DOHH2 (cell line): Measurements from ENCODE around the gene PRKCE.

Experiments used
- H3F3A ChIP-seq: fragments of 200-600 bp; sonication (generic), shearing (Covaris generic); 2 replicates; pipeline ENCODE4 v1.6.0; 2016; ENCODE audit warnings: antibody characterized with exemption, mild to moderate bottlenecking; ENCODE audit not compliant: control insufficient read depth, insufficient read depth
- H3K27ac ChIP-seq: fragments of 200-600 bp; sonication (generic); 2 replicates; pipeline ENCODE4 v1.5.1; 2014; ENCODE audit warnings: low read depth, mild to moderate bottlenecking, low read length, moderate library complexity
- H3K27me3 ChIP-seq: fragments of 200-600 bp; sonication (generic); 2 replicates; pipeline ENCODE4 v1.6.1; 2014; ENCODE audit warnings: mild to moderate bottlenecking, low read length, mixed read lengths; ENCODE audit not compliant: control insufficient read depth
- H3K36me3 ChIP-seq: fragments of 200-600 bp; sonication (generic); 2 replicates; pipeline ENCODE4 v1.6.1; 2014; ENCODE audit warnings: mild to moderate bottlenecking, low read length, moderate library complexity, mixed read lengths; ENCODE audit not compliant: control insufficient read depth
- H3K4me1 ChIP-seq: fragments of 200-600 bp; sonication (generic); 2 replicates; pipeline ENCODE4 v1.6.1; 2014; ENCODE audit warnings: mild to moderate bottlenecking, low read length, mixed read lengths; ENCODE audit not compliant: control insufficient read depth
- H3K4me2 ChIP-seq: fragments of 200-600 bp; sonication (generic); 2 replicates; pipeline ENCODE4 v1.6.0; 2014; ENCODE audit warnings: mild to moderate bottlenecking, low read length, moderate library complexity
- H3K4me3 ChIP-seq: fragments of 200-600 bp; sonication (generic); 2 replicates; pipeline ENCODE4 v1.5.1; 2014; ENCODE audit warnings: mild to moderate bottlenecking, low read length, mixed read lengths
- H3K79me2 ChIP-seq: fragments of 200-600 bp; sonication (generic); 2 replicates; pipeline ENCODE4 v1.6.1; 2014; ENCODE audit warnings: mild to moderate bottlenecking, low read length, mixed read lengths; ENCODE audit not compliant: control insufficient read depth
- H3K9me2 ChIP-seq: fragments of 200-600 bp; sonication (generic); replicated peaks from 2 replicates; pipeline ENCODE4 v1.6.1; 2014; ENCODE audit warnings: mild to moderate bottlenecking, low read length, mixed read lengths; ENCODE audit not compliant: control insufficient read depth
- H3K9me3 ChIP-seq: fragments of 200-600 bp; sonication (generic); 2 replicates; pipeline ENCODE4 v1.6.1; 2014; ENCODE audit warnings: antibody characterized with exemption, low read length, mixed read lengths; ENCODE audit not compliant: control insufficient read depth, insufficient read depth
- H4K20me1 ChIP-seq: fragments of 200-600 bp; sonication (generic); 2 replicates; pipeline ENCODE4 v1.6.0; 2014; ENCODE audit warnings: low read depth, mild to moderate bottlenecking, antibody characterized with exemption, low read length, moderate library complexity; ENCODE audit not compliant: control insufficient read depth, insufficient read depth
- EZH2phosphoT487 ChIP-seq: fragments of 200-600 bp; sonication (generic); IDR thresholded peaks from 2 replicates; pipeline ENCODE4 v1.6.1; 2017; ENCODE audit warnings: borderline replicate concordance, mild to moderate bottlenecking, antibody characterized with exemption, low read length, moderate library complexity, mixed read lengths
- TF ChIP-seq, protein P1 (sequence below): fragments of 200-600 bp; sonication (generic); IDR thresholded peaks from one replicate; pipeline ENCODE4 v1.5.1; 2014; ENCODE audit warnings: antibody characterized with exemption, mild to moderate bottlenecking, low read depth, low read length; ENCODE audit not compliant: poor library complexity, severe bottlenecking

Gene PRKCE

DNA sequence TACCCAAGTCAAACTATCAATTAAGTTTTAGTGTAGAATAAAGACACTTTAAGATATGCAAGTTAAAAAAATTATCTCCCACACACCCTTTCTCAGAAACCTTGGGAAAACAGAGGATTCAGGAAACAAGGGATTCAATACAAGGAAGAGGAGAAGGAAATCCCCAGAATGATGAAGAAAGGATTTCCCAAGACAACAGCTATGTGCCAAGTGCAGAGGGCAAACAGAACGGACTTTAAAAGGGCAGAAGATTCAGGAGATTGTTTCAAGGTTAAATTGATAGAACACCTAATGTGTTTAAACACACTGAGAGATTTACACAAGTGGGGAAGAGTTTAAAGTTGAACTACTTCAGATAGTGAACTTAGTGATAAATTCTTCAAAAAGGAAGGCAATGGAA lies 574.3 kb downstream of the PRKCE start:
- no peaks in the 10 kb centered on the region for H3K4me1 ChIP-seq
- no peaks in the 10 kb centered on the region for H3K36me3 ChIP-seq
- H3K9me3 ChIP-seq: no peaks in the 10 kb centered on the region
- H3K27me3 ChIP-seq: peaks cover 28% of the 10 kb centered on the region
- no peak overlapping the region for H3K4me2 ChIP-seq
- H3F3A ChIP-seq: no peaks in the 10 kb centered on the region
- H3K79me2 ChIP-seq: no peaks in the 10 kb centered on the region
- H3K9me2 ChIP-seq: no peaks in the 10 kb centered on the region
- no peak overlapping the region for H3K27ac ChIP-seq
- no peak overlapping the region for H3K4me3 ChIP-seq
- TF ChIP-seq, protein P1, sequence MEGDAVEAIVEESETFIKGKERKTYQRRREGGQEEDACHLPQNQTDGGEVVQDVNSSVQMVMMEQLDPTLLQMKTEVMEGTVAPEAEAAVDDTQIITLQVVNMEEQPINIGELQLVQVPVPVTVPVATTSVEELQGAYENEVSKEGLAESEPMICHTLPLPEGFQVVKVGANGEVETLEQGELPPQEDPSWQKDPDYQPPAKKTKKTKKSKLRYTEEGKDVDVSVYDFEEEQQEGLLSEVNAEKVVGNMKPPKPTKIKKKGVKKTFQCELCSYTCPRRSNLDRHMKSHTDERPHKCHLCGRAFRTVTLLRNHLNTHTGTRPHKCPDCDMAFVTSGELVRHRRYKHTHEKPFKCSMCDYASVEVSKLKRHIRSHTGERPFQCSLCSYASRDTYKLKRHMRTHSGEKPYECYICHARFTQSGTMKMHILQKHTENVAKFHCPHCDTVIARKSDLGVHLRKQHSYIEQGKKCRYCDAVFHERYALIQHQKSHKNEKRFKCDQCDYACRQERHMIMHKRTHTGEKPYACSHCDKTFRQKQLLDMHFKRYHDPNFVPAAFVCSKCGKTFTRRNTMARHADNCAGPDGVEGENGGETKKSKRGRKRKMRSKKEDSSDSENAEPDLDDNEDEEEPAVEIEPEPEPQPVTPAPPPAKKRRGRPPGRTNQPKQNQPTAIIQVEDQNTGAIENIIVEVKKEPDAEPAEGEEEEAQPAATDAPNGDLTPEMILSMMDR: no peak
- TF ChIP-seq EZH2phosphoT487: no peak
- no peaks in the 10 kb centered on the region for H4K20me1 ChIP-seq

DNA sequence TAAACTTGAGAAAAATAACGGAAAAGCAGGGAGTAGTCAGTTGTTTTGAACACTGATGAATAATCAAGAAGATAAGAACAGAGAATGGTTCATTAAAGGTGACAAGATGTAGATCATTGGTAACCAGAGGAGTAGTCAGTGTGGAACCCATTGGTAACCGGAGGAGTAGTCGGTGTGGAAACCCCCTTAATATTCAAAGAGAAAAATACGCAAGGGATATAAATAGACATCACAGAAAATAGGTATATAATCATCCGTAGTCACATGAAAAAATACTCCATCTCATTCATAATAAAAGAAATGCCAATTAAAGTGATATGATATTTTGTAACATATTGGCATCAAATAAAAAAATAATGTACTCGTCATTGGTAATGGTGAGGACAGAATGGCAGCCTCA lies 575.1 kb downstream of the PRKCE start:
- Histone ChIP-seq H3K79me2 (no peaks in the 10 kb centered on the region), H3K27me3 (peaks cover 28% of the 10 kb centered on the region), H3K9me2 (no peaks in the 10 kb centered on the region), H3K9me3 (no peaks in the 10 kb centered on the region), H4K20me1 (no peaks in the 10 kb centered on the region), H3K4me3 (no peak overlapping the region), H3K36me3 (no peaks in the 10 kb centered on the region), H3K27ac (no peak overlapping the region), H3F3A (no peaks in the 10 kb centered on the region), H3K4me1 (no peaks in the 10 kb centered on the region), H3K4me2 (no peak overlapping the region)
- TF ChIP-seq EZH2phosphoT487: no peak
- TF ChIP-seq, protein P1: no peak

DNA sequence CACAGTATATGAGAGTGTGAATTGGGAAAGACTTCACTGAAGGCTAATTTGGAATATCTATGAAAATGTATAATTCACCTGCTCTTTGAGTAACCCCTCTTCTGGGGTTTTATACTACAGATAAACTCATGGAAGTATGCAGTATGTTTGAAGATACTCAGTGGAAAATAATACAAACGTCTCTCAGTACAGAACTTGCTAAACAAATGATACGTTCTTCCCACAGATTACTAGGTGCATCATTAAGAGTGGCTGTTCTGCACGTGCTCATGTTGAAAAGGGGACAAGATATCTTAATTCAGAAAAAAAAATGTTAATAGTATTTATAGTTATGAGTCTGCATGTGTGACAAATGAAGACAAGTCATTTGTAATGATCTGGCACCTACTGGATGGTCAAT lies 575.5 kb downstream of the PRKCE start:
- H3K79me2 ChIP-seq: no peaks in the 10 kb centered on the region
- TF ChIP-seq, protein P1: no peak
- no peak for TF ChIP-seq EZH2phosphoT487
- H3K4me1 ChIP-seq: no peaks in the 10 kb centered on the region
- no peaks in the 10 kb centered on the region for H3K9me2 ChIP-seq
- H4K20me1 ChIP-seq: no peaks in the 10 kb centered on the region
- H3K27ac ChIP-seq: no peak overlapping the region
- H3K9me3 ChIP-seq: no peaks in the 10 kb centered on the region
- H3K27me3 ChIP-seq: peaks cover 28% of the 10 kb centered on the region
- H3F3A ChIP-seq: no peaks in the 10 kb centered on the region
- no peak overlapping the region for H3K4me3 ChIP-seq
- no peak overlapping the region for H3K4me2 ChIP-seq
- H3K36me3 ChIP-seq: no peaks in the 10 kb centered on the region
